ENCODE results near the gene FAM3D. TPM values are rescaled to one million over a fixed set of nuclear protein-coding genes. Genes with fewer than 3 reads are reported as not detected.

The FAM3D gene
- total RNA-seq, 6 experiments from 2014 or later, result not detected

GRCh38 chr3:58621086-58621830 lies 45.3 kb downstream of the FAM3D start:
- no peak overlapping the region for H3K27ac ChIP-seq
- intact Hi-C loops (cut with DNase I), result no loop called here
- no peak for DNase-seq

DNA sequence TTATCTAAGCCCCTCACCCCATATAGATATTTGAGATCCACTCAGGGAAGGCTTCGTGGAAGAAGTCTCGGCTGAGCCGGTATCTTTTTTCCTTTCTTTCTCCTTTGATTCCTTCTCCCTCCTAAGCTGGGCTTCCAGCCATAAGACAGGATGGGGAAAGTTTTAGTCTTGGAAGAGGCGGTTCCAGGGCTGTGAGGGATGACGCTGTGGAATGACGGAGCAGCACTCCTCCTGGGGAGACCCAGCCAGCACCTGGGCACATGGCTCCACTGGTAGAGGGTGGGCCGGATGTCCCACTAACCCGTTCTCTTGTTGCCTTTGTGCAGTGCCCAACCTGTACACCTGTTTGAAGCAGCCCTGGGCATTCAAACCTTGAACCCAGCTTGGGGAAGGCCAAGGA lies 46.2 kb downstream of the FAM3D start:
- no peaks in the 10 kb centered on the region for H3K27me3 ChIP-seq
- intact Hi-C loops (cut with DNase I), result no loop called here
- H3K4me3 ChIP-seq, result no peak overlapping the region
- peaks cover 0 to 8% (median 0%) of the 10 kb centered on the region in 4 donors for H3K4me1 ChIP-seq
- no peak for ATAC-seq
- WGBS (ENCODE audit: insufficient coverage, low coverage, low lambda C conversion rate, missing lambda C conversion rate), result 83% methylated on average over 2 of the region's 8 CpGs
- DNase-seq, result no peak
- H3K27ac ChIP-seq, result no peak overlapping the region
- no peaks in the 10 kb centered on the region for H3K36me3 ChIP-seq
- no peaks in the 10 kb centered on the region for H3K9me3 ChIP-seq
- TF ChIP-seq POLR2A (IDR thresholded peaks at IDR 0.05), result no peak
- TF ChIP-seq, protein P1, sequence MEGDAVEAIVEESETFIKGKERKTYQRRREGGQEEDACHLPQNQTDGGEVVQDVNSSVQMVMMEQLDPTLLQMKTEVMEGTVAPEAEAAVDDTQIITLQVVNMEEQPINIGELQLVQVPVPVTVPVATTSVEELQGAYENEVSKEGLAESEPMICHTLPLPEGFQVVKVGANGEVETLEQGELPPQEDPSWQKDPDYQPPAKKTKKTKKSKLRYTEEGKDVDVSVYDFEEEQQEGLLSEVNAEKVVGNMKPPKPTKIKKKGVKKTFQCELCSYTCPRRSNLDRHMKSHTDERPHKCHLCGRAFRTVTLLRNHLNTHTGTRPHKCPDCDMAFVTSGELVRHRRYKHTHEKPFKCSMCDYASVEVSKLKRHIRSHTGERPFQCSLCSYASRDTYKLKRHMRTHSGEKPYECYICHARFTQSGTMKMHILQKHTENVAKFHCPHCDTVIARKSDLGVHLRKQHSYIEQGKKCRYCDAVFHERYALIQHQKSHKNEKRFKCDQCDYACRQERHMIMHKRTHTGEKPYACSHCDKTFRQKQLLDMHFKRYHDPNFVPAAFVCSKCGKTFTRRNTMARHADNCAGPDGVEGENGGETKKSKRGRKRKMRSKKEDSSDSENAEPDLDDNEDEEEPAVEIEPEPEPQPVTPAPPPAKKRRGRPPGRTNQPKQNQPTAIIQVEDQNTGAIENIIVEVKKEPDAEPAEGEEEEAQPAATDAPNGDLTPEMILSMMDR (IDR thresholded peaks at IDR 0.05), result no peak

More at GRCh38 chr3:58621086-58621830, 45.3 kb downstream of the FAM3D start:
- Histone ChIP-seq H3K36me3 (no peaks in the 10 kb centered on the region), H3K27me3 (no peaks in the 10 kb centered on the region), H3K4me3 (no peak overlapping the region), H3K4me1 (peaks cover 0 to 8% (median 0%) of the 10 kb centered on the region in 4 donors), H3K9me3 (no peaks in the 10 kb centered on the region)
- ATAC-seq, result peak in 1 of 4 donors; percentile 68
- WGBS (ENCODE audit: insufficient coverage, low coverage, low lambda C conversion rate, missing lambda C conversion rate), result 77% methylated on average over 6 of the region's 6 CpGs
- TF ChIP-seq, protein P1 (IDR thresholded peaks at IDR 0.05), result no peak
- TF ChIP-seq POLR2A (IDR thresholded peaks at IDR 0.05), result no peak

DNA sequence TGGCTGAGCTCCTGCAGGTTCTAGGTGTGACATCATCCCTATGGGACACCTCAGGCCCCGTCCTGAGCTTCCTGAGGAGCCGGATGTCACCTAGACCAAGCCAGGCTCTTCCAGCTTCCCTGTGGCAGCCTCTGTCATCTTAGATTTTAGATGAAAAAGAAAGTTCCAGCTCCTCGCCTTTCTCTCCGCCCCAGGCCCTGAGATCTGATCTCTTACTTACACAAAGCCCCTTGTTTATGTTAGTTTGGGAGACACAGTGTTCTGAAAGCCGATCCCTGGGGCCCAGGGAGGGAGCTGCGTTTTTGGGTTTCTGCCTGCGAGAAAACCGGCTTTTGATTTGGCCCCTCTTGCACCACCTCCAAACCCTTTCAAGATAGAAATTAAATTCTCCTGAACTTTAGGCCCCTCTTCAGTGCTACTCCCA lies 49.2 kb downstream of the FAM3D start:
- WGBS (ENCODE audit: insufficient coverage, low coverage, low lambda C conversion rate, missing lambda C conversion rate), result 76% methylated on average over 6 of the region's 8 CpGs
- TF ChIP-seq, protein P1 (IDR thresholded peaks at IDR 0.05), result no peak
- no peak for TF ChIP-seq POLR2A (IDR thresholded peaks at IDR 0.05)
- intact Hi-C loops (cut with DNase I), result no loop called here
- DNase-seq, result no peak
- Histone ChIP-seq H3K27me3 (no peaks in the 10 kb centered on the region), H3K27ac (no peak overlapping the region), H3K9me3 (no peaks in the 10 kb centered on the region), H3K4me1 (peaks cover 0 to 5% (median 0%) of the 10 kb centered on the region in 4 donors), H3K4me3 (no peak overlapping the region), H3K36me3 (no peaks in the 10 kb centered on the region)
- ATAC-seq, result no peak

DNA sequence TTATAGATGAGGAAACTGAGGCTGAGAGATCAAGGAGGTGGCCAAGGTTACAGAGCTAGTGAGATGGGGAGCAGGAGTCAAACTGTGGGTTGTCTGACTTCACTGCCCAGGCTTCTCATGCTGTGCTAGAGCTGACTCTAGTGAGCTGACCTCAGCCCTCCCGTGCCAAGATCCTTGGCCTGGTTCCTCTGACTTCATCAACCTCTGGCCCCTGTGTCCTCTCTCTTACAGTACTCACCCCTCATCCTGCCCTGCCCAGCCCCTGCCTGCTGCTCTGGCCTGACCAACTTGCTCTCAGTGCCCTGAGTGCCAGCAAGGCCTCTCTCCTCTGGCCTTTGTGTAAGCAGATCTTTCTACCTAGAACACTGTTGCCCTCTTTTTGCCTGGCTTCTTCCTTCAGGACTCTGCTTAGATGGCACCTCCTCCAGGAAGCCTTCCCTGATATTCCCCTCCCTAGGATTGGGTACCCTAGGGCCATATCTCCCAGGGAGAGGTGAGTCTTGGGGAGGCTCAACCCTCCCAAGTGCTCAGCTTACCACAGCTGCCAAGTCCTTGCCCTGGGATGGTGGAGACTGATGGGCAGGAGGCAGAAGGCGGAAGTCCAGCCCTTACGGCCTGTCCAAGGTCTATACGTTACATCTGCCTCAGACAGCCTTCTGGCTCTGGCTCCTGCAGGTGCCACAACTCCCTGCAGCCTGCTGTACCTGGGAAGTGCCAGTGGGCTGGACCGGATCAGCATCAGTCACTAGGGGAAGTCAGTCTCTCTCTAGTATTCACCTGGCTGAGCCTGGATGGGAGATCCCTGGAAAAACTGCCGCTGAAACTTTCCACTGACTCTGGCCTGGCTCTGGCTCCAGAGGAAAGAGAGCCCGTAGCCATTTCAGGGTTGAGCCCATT lies 53.1 kb downstream of the FAM3D start:
- Histone ChIP-seq H3K36me3 (no peaks in the 10 kb centered on the region), H3K4me1 (peaks cover 0 to 5% (median 0%) of the 10 kb centered on the region in 4 donors), H3K27me3 (no peaks in the 10 kb centered on the region), H3K27ac (no peak overlapping the region), H3K9me3 (no peaks in the 10 kb centered on the region), H3K4me3 (no peak overlapping the region)
- 71% methylated on average over 3 of the region's 7 CpGs for WGBS (ENCODE audit: insufficient coverage, low coverage, low lambda C conversion rate, missing lambda C conversion rate)
- ATAC-seq (peak; percentile 62 to 93 (median 83)), DNase-seq (peak; percentile 44 to 82 (median 74))
- TF ChIP-seq POLR2A (IDR thresholded peaks at IDR 0.05), result no peak
- TF ChIP-seq, protein P1 (IDR thresholded peaks at IDR 0.05), result no peak
- intact Hi-C loops (cut with DNase I), result no loop called here
